OCI-LY7 (cell line): Measurements from ENCODE around the gene CYP2F1.

Experiments used
- EZH2phosphoT487 ChIP-seq: fragments of 200-600 bp; sonication (generic); IDR thresholded peaks from 2 replicates; pipeline ENCODE4 v1.6.1; 2018; ENCODE audit warnings: low read depth, borderline replicate concordance, mild to moderate bottlenecking, mixed run types, antibody characterized with exemption, low read length, moderate library complexity, mixed read lengths
- TF ChIP-seq, protein P1 (sequence below): fragments of 200-600 bp; sonication (generic); conservative IDR thresholded peaks from 2 replicates; pipeline ENCODE4 v1.5.1; 2014; ENCODE audit warnings: mild to moderate bottlenecking, antibody characterized with exemption, low read length, moderate library complexity, mixed read lengths

DNA sequence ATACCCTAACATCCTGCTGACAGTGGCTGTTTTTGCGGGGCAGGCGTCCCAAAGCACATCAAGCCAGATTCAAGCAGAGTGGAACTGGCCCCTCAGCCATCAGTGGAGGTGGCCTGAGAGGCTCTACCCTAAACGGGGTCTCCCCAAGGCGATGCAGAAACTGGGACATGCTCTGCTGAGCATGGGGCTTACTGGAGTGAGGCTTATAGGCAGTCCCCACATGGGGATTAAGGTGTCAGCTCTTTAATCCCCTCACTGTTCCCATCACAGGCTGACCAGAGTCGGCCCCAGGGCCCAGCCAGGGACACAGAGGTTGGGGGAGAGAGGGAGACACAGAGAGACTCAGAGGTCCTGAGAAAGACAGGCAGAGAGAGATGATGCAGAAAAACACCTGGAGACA, 17.0 kb downstream of the CYP2F1 start:
- TF ChIP-seq, protein P1, sequence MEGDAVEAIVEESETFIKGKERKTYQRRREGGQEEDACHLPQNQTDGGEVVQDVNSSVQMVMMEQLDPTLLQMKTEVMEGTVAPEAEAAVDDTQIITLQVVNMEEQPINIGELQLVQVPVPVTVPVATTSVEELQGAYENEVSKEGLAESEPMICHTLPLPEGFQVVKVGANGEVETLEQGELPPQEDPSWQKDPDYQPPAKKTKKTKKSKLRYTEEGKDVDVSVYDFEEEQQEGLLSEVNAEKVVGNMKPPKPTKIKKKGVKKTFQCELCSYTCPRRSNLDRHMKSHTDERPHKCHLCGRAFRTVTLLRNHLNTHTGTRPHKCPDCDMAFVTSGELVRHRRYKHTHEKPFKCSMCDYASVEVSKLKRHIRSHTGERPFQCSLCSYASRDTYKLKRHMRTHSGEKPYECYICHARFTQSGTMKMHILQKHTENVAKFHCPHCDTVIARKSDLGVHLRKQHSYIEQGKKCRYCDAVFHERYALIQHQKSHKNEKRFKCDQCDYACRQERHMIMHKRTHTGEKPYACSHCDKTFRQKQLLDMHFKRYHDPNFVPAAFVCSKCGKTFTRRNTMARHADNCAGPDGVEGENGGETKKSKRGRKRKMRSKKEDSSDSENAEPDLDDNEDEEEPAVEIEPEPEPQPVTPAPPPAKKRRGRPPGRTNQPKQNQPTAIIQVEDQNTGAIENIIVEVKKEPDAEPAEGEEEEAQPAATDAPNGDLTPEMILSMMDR, result no peak
- no peak for TF ChIP-seq EZH2phosphoT487
